ENCODE data around the gene NTMT1. TPM values are rescaled to one million over a fixed set of nuclear protein-coding genes. Genes with fewer than 3 reads are reported as not detected.

Gene NTMT1
- total RNA-seq, 1 experiment from 2014 or later = 50.2 TPM

DNA sequence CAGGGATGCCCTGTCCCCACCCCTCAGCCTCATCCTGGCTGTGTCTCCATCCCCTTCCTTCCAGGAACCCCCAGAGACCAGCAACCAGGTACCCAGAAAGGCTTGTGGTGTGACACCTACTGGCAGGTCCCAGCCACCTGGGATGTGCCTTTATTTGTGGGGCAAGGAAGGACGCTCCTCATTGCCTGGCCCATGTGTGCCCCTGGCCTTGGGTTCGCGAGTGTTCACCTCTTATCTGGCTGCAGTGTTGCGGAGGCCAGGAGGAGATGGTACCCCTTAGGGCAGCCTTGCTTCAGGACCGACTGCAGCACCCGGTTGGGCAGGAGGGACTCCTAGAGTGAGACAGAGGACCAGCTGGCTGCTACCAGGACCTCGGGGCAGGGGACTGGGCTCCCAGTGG is 13.8 kb upstream of the NTMT1 start:
- Histone ChIP-seq H3K9me2 (replicated peaks; ENCODE audit: low read length) (no peaks in the 10 kb centered on the region), H3K36me3 (ENCODE audit: low read depth, low read length) (no peaks in the 10 kb centered on the region), H3K9me3 (ENCODE audit: low read length) (no peaks in the 10 kb centered on the region), H3K9ac (ENCODE audit: low read length) (no peak overlapping the region), H3K4me3 (ENCODE audit: low read length) (no peak overlapping the region), H3F3A (ENCODE audit: low read length, unreplicated experiment) (no peaks in the 10 kb centered on the region), H3K79me2 (ENCODE audit: low read length) (no peaks in the 10 kb centered on the region), H4K20me1 (ENCODE audit: low read length) (no peaks in the 10 kb centered on the region), H3K27me3 (ENCODE audit: low read length) (no peaks in the 10 kb centered on the region), H3K4me2 (ENCODE audit: low read length) (no peak overlapping the region), H2AFZ (ENCODE audit: low read length) (no peak overlapping the region), H3K27ac (ENCODE audit: low read length) (no peak overlapping the region), H3K4me1 (ENCODE audit: insufficient read depth, low read length) (peaks cover 8% of the 10 kb centered on the region; the same call in 1 of the 2 replicates)
- TF ChIP-seq EZH2 (IDR thresholded peaks at IDR 0.05; ENCODE audit: low read length, unreplicated experiment) = no peak
- TF ChIP-seq, protein P1, sequence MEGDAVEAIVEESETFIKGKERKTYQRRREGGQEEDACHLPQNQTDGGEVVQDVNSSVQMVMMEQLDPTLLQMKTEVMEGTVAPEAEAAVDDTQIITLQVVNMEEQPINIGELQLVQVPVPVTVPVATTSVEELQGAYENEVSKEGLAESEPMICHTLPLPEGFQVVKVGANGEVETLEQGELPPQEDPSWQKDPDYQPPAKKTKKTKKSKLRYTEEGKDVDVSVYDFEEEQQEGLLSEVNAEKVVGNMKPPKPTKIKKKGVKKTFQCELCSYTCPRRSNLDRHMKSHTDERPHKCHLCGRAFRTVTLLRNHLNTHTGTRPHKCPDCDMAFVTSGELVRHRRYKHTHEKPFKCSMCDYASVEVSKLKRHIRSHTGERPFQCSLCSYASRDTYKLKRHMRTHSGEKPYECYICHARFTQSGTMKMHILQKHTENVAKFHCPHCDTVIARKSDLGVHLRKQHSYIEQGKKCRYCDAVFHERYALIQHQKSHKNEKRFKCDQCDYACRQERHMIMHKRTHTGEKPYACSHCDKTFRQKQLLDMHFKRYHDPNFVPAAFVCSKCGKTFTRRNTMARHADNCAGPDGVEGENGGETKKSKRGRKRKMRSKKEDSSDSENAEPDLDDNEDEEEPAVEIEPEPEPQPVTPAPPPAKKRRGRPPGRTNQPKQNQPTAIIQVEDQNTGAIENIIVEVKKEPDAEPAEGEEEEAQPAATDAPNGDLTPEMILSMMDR (conservative IDR thresholded peaks at IDR 0.05; ENCODE audit: low read depth, low read length) = 0 out of 2 replicates have a peak, but pooled peaks have one; percentile 19
- ChIA-PET POLR2A (ENCODE audit: unreplicated experiment) (no interaction called here), CTCF (no interaction called here)
- ATAC-seq (no peak), DNase-seq (no peak)
- intact Hi-C loops (cut with micrococcal nuclease) = loop anchor here (5.0 kb wide), 4 partner anchors 115 to 475 kb away; partner anchors contain the start of gene IER5L
- BruUV-seq (replicated peaks) = no TSS peak

DNA sequence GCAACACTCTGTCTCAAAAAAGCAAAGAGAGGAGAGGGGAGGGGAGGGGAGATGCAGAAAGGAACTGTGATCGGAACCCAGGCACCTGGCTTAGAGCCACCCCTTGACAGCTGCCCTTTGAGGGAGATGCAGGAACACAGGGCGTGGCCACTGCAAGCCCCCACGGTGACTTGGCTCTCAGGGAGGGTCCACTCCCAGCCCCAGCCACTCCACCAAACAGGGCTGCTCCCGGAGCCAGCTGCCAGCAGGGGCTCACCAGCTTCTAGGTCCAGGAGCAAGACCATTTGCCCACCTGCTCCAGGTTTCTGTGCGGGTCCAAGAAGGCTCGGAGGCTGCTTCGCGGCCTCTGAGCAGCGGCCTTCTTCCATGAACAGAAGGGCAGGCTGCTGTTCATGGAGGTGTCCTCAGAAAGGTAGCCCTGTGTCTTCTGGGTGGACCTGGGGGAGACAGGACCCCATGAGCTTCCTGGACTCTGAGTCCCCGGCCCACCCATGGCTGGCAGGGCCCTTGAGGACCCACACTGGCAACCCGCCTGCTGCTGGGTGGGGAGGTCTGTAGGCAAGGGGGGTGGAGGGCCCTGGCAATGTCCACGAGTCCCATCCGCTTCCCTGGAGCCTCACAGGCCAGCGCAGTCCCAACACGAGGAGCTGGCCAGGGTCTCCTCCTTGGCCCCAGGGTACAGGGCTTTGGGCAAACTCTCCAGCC is 13.0 kb upstream of the NTMT1 start:
- H3K79me2 ChIP-seq (ENCODE audit: low read length) = no peaks in the 10 kb centered on the region
- H3K4me2 ChIP-seq (ENCODE audit: low read length) = no peak overlapping the region
- H2AFZ ChIP-seq (ENCODE audit: low read length) = no peak overlapping the region
- POLR2A ChIA-PET (ENCODE audit: unreplicated experiment) = no interaction called here
- H3K9me3 ChIP-seq (ENCODE audit: low read length) = no peaks in the 10 kb centered on the region
- no peaks in the 10 kb centered on the region for H3F3A ChIP-seq (ENCODE audit: low read length, unreplicated experiment)
- no peaks in the 10 kb centered on the region for H3K9me2 ChIP-seq (replicated peaks; ENCODE audit: low read length)
- TF ChIP-seq, protein P1 (conservative IDR thresholded peaks at IDR 0.05; ENCODE audit: low read depth, low read length) = no peak
- no peak for TF ChIP-seq EZH2phosphoT487 (IDR thresholded peaks at IDR 0.05; ENCODE audit: borderline replicate concordance, low read length)
- TF ChIP-seq EZH2 (IDR thresholded peaks at IDR 0.05; ENCODE audit: low read length, unreplicated experiment) = no peak
- BruUV-seq (replicated peaks) = no TSS peak
- no peak overlapping the region for H3K27ac ChIP-seq (ENCODE audit: low read length)
- intact Hi-C loops (cut with micrococcal nuclease) = loop anchor here (5.0 kb wide), 4 partner anchors 116 to 476 kb away; partner anchors contain the start of gene IER5L
- H3K9ac ChIP-seq (ENCODE audit: low read length) = no peak overlapping the region
- no peaks in the 10 kb centered on the region for H3K27me3 ChIP-seq (ENCODE audit: low read length)
- no peaks in the 10 kb centered on the region for H3K36me3 ChIP-seq (ENCODE audit: low read depth, low read length)
- H3K4me3 ChIP-seq (ENCODE audit: low read length) = no peak overlapping the region
- H4K20me1 ChIP-seq (ENCODE audit: low read length) = no peaks in the 10 kb centered on the region
- no peak for ATAC-seq
- CTCF ChIA-PET = no interaction called here
- no peak for DNase-seq
- peaks cover 8% of the 10 kb centered on the region; the same call in 1 of the 2 replicates for H3K4me1 ChIP-seq (ENCODE audit: insufficient read depth, low read length)

DNA sequence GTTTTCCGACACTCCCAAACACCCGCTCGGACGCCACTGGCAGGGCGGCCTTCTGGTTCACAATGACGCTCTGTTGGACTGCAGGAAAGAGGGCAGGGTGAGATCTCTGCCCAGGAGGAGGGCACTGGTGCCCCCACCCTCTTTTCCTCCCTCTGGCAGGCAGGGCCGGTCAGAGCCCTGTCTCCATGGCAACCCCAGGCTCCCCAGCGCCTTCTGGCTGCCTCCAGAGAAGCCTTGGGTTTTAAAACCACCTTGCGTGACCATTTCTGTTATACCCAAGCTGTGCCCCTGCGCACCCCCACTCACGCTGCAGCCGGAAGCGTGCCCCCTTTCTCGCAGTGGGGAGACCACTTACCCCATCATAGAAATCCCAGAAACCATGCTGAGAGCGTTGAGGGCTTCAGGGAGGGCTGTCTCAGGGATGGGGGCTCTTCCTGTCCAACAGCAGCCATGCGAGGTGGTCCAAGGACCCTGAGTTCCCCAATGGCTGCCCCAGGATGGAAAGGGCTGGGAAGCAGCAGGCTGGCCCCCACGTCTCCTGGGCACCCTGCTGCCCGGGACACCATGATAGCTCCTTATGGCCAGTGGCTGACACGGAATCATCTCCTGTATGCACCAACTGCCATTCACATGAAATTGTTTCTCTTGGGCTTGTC is 12.3 kb upstream of the NTMT1 start:
- TF ChIP-seq EZH2phosphoT487 (IDR thresholded peaks at IDR 0.05; ENCODE audit: borderline replicate concordance, low read length) (no peak), EZH2 (IDR thresholded peaks at IDR 0.05; ENCODE audit: low read length, unreplicated experiment) (no peak)
- TF ChIP-seq, protein P1 (conservative IDR thresholded peaks at IDR 0.05; ENCODE audit: low read depth, low read length) = no peak
- H3K9me2 ChIP-seq (replicated peaks; ENCODE audit: low read length) = no peaks in the 10 kb centered on the region
- peaks cover 8% of the 10 kb centered on the region; the same call in 1 of the 2 replicates for H3K4me1 ChIP-seq (ENCODE audit: insufficient read depth, low read length)
- H3K27me3 ChIP-seq (ENCODE audit: low read length) = no peaks in the 10 kb centered on the region
- H3F3A ChIP-seq (ENCODE audit: low read length, unreplicated experiment) = no peaks in the 10 kb centered on the region
- H3K79me2 ChIP-seq (ENCODE audit: low read length) = no peaks in the 10 kb centered on the region
- H3K4me2 ChIP-seq (ENCODE audit: low read length) = no peak overlapping the region
- DNase-seq (no peak), ATAC-seq (no peak)
- no TSS peak for BruUV-seq (replicated peaks)
- H3K36me3 ChIP-seq (ENCODE audit: low read depth, low read length) = no peaks in the 10 kb centered on the region
- intact Hi-C loops (cut with micrococcal nuclease) = loop anchor here (5.0 kb wide), 4 partner anchors 116 to 476 kb away; partner anchors contain the start of gene IER5L
- H3K27ac ChIP-seq (ENCODE audit: low read length) = no peak overlapping the region
- H3K9me3 ChIP-seq (ENCODE audit: low read length) = no peaks in the 10 kb centered on the region
- no peaks in the 10 kb centered on the region for H4K20me1 ChIP-seq (ENCODE audit: low read length)
- ChIA-PET POLR2A (ENCODE audit: unreplicated experiment) (no interaction called here), CTCF (interaction anchor here (1.0 kb wide), 1 partner anchor 11 kb away, joined by 3 read pairs; no protein-coding TSS in a partner anchor)
- no peak overlapping the region for H3K9ac ChIP-seq (ENCODE audit: low read length)
- no peak overlapping the region for H3K4me3 ChIP-seq (ENCODE audit: low read length)
- H2AFZ ChIP-seq (ENCODE audit: low read length) = no peak overlapping the region

Measured in PC-3 (cell line).